ENCODE results near the gene SNAPC4. TPM values are rescaled to one million over a fixed set of nuclear protein-coding genes. Genes with fewer than 3 reads are reported as not detected.

Gene SNAPC4
- polyA plus RNA-seq, 1 of the 3 experiments (the other 2 are of a cell fraction): 9.2 TPM

DNA sequence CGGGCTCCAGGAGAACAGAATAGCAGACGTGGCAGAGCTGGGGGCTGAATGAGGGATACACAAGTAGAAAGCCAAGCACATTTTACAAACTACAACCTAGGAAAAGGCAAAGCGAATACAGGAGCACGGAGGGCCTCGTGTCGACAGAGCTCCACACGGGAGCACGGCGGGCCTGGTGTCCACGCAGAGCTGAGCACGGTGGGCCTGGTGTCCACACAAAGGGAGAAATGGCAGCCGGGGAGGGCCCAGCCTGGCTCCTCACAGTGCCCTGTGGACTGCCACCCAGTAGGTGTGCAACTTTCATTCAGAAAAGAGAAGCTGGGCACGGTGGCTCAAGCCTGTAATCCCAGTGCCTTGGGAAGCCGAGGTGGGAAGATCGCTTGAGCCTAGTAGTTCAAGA lies 43.1 kb upstream of the SNAPC4 start:
- Histone ChIP-seq H3K9ac (no peak overlapping the region), H3K4me1 (ENCODE audit: control insufficient read depth in 1 of 2, insufficient read depth in 2 of 2, low read depth in 1 of 2, low read length in 1 of 2) (peaks cover 0 to 4% of the 10 kb centered on the region in 2 experiments; a peak in 1 of 4 replicates), H3K9me2 (no peaks in the 10 kb centered on the region), H3K27ac (ENCODE audit: low read depth in 2 of 2, low read length in 1 of 2) (no peak overlapping the region), H3K27me3 (ENCODE audit: insufficient read depth) (no peaks in the 10 kb centered on the region), H3K4me3 (ENCODE audit: low read depth in 2 of 2, low read length in 1 of 2) (no peak overlapping the region), H2AFZ (ENCODE audit: low read depth) (no peak overlapping the region), H3F3A (replicated peaks; ENCODE audit: insufficient read depth) (peaks cover 30% of the 10 kb centered on the region), H3K36me3 (replicated peaks in 1 of 2; ENCODE audit: control insufficient read depth in 1 of 2, insufficient read depth in 2 of 2, low read length in 1 of 2) (peaks cover 29 to 68% of the 10 kb centered on the region in 2 experiments), H3K9me3 (no peaks in the 10 kb centered on the region), H3K4me2 (no peak overlapping the region), H3K79me2 (ENCODE audit: insufficient read depth) (peaks cover 14% of the 10 kb centered on the region), H4K20me1 (ENCODE audit: insufficient read depth) (peaks cover 29% of the 10 kb centered on the region)
- ChIA-PET CTCF (interaction anchor here (0.6 to 1.4 kb wide), 2 partner anchors 15 to 468 kb away, joined by 3 to 4 read pairs; no protein-coding TSS in a partner anchor), POLR2A (no interaction called here)
- no peak for DNase-seq
- over 99% methylated on average over 15 of the region's 15 CpGs for WGBS (ENCODE audit: low lambda C conversion rate)
- no peak for TF ChIP-seq GATA2 (CRISPR knock-in tag; IDR thresholded peaks at IDR 0.05)
- no peak for TF ChIP-seq CHD2 (IDR thresholded peaks at IDR 0.05; ENCODE audit: low read length, partially characterized antibody)
- TF ChIP-seq EZH2phosphoT487 (IDR thresholded peaks at IDR 0.05; ENCODE audit: borderline replicate concordance, low read depth): no peak
- no peak for TF ChIP-seq ELF1 (IDR thresholded peaks at IDR 0.05)
- no peak for TF ChIP-seq FOXJ3 (CRISPR knock-in tag; IDR thresholded peaks at IDR 0.05)
- no peak for TF ChIP-seq NRF1 (IDR thresholded peaks at IDR 0.05; ENCODE audit: low read depth, low read length)
- TF ChIP-seq TCF12 (IDR thresholded peaks at IDR 0.05): no peak
- TF ChIP-seq MEF2A (IDR thresholded peaks at IDR 0.05; ENCODE audit: borderline replicate concordance, low read depth): no peak
- no peak for TF ChIP-seq SIN3A (IDR thresholded peaks at IDR 0.05; ENCODE audit: borderline replicate concordance, low read depth, low read length)
- no peak for TF ChIP-seq MXI1 (IDR thresholded peaks at IDR 0.05; ENCODE audit: low read depth, low read length)
- TF ChIP-seq RXRA (IDR thresholded peaks at IDR 0.05; ENCODE audit: borderline replicate concordance, low read depth): no peak

DNA sequence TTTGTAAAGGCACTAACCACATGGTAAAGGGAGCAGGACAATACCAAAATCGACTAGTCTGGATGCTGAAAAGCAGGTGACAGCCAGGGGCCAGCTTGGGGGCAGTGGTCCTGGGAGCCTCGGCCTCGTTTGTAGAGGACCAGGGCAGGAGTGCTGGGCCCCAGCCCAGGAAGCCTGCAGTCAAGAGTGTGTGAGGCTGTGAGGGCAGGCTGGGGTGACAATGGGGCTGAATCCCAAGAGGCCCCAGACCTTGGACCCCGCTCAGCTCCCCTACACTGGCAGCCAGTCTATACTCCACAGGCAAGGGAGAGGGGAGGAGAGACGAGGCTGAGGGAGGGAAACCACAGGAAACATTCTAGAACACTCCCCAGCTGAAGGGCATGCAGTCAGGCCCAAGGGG lies 42.3 kb upstream of the SNAPC4 start:
- no peaks in the 10 kb centered on the region for H3K9me2 ChIP-seq
- H3K79me2 ChIP-seq (ENCODE audit: insufficient read depth): peaks cover 22% of the 10 kb centered on the region
- no peaks in the 10 kb centered on the region for H3K27me3 ChIP-seq (ENCODE audit: insufficient read depth)
- H3F3A ChIP-seq (replicated peaks; ENCODE audit: insufficient read depth): peaks cover 30% of the 10 kb centered on the region
- WGBS (ENCODE audit: low lambda C conversion rate): 100% methylated on average over 5 of the region's 5 CpGs
- H3K9me3 ChIP-seq: no peaks in the 10 kb centered on the region
- CTCF ChIA-PET: interaction anchor here (1.2 to 1.4 kb wide), 2 partner anchors 16 to 43 kb away, joined by 4 to 5 read pairs; no protein-coding TSS in a partner anchor
- H3K4me3 ChIP-seq (ENCODE audit: low read depth in 2 of 2, low read length in 1 of 2): no peak overlapping the region
- no peak for DNase-seq
- H3K27ac ChIP-seq (ENCODE audit: low read depth in 2 of 2, low read length in 1 of 2): no peak overlapping the region
- H3K4me1 ChIP-seq (ENCODE audit: control insufficient read depth in 1 of 2, insufficient read depth in 2 of 2, low read depth in 1 of 2, low read length in 1 of 2): peaks cover 0 to 13% of the 10 kb centered on the region in 2 experiments; a peak in 1 of 4 replicates
- peaks cover 37% of the 10 kb centered on the region for H4K20me1 ChIP-seq (ENCODE audit: insufficient read depth)
- H3K4me2 ChIP-seq: no peak overlapping the region
- H3K9ac ChIP-seq: no peak overlapping the region
- H2AFZ ChIP-seq (ENCODE audit: low read depth): no peak overlapping the region
- peaks cover 26 to 59% of the 10 kb centered on the region in 2 experiments for H3K36me3 ChIP-seq (replicated peaks in 1 of 2; ENCODE audit: control insufficient read depth in 1 of 2, insufficient read depth in 2 of 2, low read length in 1 of 2)
- POLR2A ChIA-PET: no interaction called here
- TF ChIP-seq, protein P1, sequence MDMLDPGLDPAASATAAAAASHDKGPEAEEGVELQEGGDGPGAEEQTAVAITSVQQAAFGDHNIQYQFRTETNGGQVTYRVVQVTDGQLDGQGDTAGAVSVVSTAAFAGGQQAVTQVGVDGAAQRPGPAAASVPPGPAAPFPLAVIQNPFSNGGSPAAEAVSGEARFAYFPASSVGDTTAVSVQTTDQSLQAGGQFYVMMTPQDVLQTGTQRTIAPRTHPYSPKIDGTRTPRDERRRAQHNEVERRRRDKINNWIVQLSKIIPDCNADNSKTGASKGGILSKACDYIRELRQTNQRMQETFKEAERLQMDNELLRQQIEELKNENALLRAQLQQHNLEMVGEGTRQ (IDR thresholded peaks at IDR 0.05; ENCODE audit: borderline replicate concordance, low read depth, low read length): no peak
- no peak for TF ChIP-seq POLR2AphosphoS5 (IDR thresholded peaks at IDR 0.05; ENCODE audit: low read depth, low read length)
- TF ChIP-seq, protein P2, sequence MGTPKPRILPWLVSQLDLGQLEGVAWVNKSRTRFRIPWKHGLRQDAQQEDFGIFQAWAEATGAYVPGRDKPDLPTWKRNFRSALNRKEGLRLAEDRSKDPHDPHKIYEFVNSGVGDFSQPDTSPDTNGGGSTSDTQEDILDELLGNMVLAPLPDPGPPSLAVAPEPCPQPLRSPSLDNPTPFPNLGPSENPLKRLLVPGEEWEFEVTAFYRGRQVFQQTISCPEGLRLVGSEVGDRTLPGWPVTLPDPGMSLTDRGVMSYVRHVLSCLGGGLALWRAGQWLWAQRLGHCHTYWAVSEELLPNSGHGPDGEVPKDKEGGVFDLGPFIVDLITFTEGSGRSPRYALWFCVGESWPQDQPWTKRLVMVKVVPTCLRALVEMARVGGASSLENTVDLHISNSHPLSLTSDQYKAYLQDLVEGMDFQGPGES (IDR thresholded peaks at IDR 0.05; ENCODE audit: low read depth, low read length): no peak
- TF ChIP-seq, protein P3, sequence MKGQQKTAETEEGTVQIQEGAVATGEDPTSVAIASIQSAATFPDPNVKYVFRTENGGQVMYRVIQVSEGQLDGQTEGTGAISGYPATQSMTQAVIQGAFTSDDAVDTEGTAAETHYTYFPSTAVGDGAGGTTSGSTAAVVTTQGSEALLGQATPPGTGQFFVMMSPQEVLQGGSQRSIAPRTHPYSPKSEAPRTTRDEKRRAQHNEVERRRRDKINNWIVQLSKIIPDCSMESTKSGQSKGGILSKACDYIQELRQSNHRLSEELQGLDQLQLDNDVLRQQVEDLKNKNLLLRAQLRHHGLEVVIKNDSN (IDR thresholded peaks at IDR 0.05; ENCODE audit: borderline replicate concordance, low read depth): no peak
- TF ChIP-seq, protein P4, sequence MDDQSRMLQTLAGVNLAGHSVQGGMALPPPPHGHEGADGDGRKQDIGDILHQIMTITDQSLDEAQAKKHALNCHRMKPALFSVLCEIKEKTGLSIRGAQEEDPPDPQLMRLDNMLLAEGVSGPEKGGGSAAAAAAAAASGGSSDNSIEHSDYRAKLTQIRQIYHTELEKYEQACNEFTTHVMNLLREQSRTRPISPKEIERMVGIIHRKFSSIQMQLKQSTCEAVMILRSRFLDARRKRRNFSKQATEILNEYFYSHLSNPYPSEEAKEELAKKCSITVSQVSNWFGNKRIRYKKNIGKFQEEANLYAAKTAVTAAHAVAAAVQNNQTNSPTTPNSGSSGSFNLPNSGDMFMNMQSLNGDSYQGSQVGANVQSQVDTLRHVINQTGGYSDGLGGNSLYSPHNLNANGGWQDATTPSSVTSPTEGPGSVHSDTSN (IDR thresholded peaks at IDR 0.05): no peak
- TF ChIP-seq, protein P5, sequence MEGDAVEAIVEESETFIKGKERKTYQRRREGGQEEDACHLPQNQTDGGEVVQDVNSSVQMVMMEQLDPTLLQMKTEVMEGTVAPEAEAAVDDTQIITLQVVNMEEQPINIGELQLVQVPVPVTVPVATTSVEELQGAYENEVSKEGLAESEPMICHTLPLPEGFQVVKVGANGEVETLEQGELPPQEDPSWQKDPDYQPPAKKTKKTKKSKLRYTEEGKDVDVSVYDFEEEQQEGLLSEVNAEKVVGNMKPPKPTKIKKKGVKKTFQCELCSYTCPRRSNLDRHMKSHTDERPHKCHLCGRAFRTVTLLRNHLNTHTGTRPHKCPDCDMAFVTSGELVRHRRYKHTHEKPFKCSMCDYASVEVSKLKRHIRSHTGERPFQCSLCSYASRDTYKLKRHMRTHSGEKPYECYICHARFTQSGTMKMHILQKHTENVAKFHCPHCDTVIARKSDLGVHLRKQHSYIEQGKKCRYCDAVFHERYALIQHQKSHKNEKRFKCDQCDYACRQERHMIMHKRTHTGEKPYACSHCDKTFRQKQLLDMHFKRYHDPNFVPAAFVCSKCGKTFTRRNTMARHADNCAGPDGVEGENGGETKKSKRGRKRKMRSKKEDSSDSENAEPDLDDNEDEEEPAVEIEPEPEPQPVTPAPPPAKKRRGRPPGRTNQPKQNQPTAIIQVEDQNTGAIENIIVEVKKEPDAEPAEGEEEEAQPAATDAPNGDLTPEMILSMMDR (IDR thresholded peaks at IDR 0.05): no peak
- TF ChIP-seq RXRA (IDR thresholded peaks at IDR 0.05; ENCODE audit: borderline replicate concordance, low read depth): no peak
- TF ChIP-seq TEAD4 (IDR thresholded peaks at IDR 0.05; ENCODE audit: borderline replicate concordance, insufficient read depth): no peak
- TF ChIP-seq TAF1 (IDR thresholded peaks at IDR 0.05; ENCODE audit: borderline replicate concordance, low read depth, low read length): no peak
- no peak for TF ChIP-seq NRF1 (IDR thresholded peaks at IDR 0.05; ENCODE audit: low read depth, low read length)
- no peak for TF ChIP-seq RAD21 (IDR thresholded peaks at IDR 0.05; ENCODE audit: low read length)
